Mucosa of descending colon (tissue), 3 donors: Measurements from ENCODE around the gene TPP1. TPM values are rescaled to one million over a fixed set of nuclear protein-coding genes. Genes with fewer than 3 reads are reported as not detected.

Experiments used
- ATAC-seq: fragments of 200-7000 bp; cut with Tn5 transposase; one replicate; pipeline ENCODE4 v1.9.1; 2020; ENCODE audit warnings: mild to moderate bottlenecking, moderate library complexity
- DNase-seq, 3 donors: peaks; one replicate each; pipeline ENCODE4 v3.0.0-alpha.2; 2020
- H3K36me3 ChIP-seq: fragments of 200-600 bp; one replicate; pipeline ENCODE4 v1.8.0; 2021; ENCODE audit warnings: low read depth, mild to moderate bottlenecking
- H3K4me1 ChIP-seq: fragments of 200-600 bp; one replicate; pipeline ENCODE4 v1.8.0; 2021; ENCODE audit warnings: low read depth, mild to moderate bottlenecking
- H3K4me3 ChIP-seq: fragments of 200-600 bp; one replicate; pipeline ENCODE4 v1.8.0; 2021; ENCODE audit warnings: mild to moderate bottlenecking
- H3K9me3 ChIP-seq: fragments of 200-600 bp; one replicate; pipeline ENCODE4 v1.8.0; 2021; ENCODE audit warnings: mild to moderate bottlenecking
- CTCF ChIP-seq: fragments of 200-600 bp; IDR thresholded peaks from one replicate; pipeline ENCODE4 v1.8.0; 2022; ENCODE audit warnings: antibody characterized with exemption, mild to moderate bottlenecking
- intact Hi-C, 2 donors: fragments of 100-400 bp; cut with DNase I in 1 of 2; cut with micrococcal nuclease in 1 of 2; formaldehyde crosslinking; loops; one replicate each; pipeline versions ENCODE4 v1.11.0 to v1.11.1; 2022; cut with DNase I, micrococcal nuclease
- total RNA-seq, 3 donors: library from RNA; stranded (reverse); fragmentation: NEBNext Ultra II Directional in 2 of 3; extraction: Animal tissue kit (Norgen Biotek cat#: 25700) in 2 of 3; gene quantifications; one replicate each; pipeline versions ENCODE4 v1.2.1 to v1.2.4, GENCODE V29; 2021 to 2023
- donor health status: DM: no; HTN: no; CAD: no; lungs with moderate emphysema.
- donor health status: DM: no; HTN: no; CAD: no.
- donor health status: DM: no; HTN: yes; CAD: no.

Gene TPP1
- total RNA-seq, 3 donors from 2014 or later, result 86.4 to 116 (median 93.8) TPM

GRCh38 chr11:6633422-6634408, 14.5 kb upstream of the TPP1 start:
- TF ChIP-seq CTCF, result no peak
- H3K4me1 ChIP-seq, result peaks cover 13% of the 10 kb centered on the region
- DNase-seq (no peak), ATAC-seq (no peak)
- no peaks in the 10 kb centered on the region for H3K9me3 ChIP-seq
- no peak overlapping the region for H3K4me3 ChIP-seq
- intact Hi-C loops, result no loop called here
- no peaks in the 10 kb centered on the region for H3K36me3 ChIP-seq

GRCh38 chr11:6632116-6633073, 13.2 kb upstream of the TPP1 start:
- H3K4me3 ChIP-seq, result no peak overlapping the region
- no peak for TF ChIP-seq CTCF
- H3K4me1 ChIP-seq, result peaks cover 13% of the 10 kb centered on the region
- DNase-seq, result peak in 1 of 3 donors; percentile 50
- H3K36me3 ChIP-seq, result no peaks in the 10 kb centered on the region
- intact Hi-C loops, result no loop called here
- H3K9me3 ChIP-seq, result no peaks in the 10 kb centered on the region
- ATAC-seq, result no peak

GRCh38 chr11:6631361-6631890, 12.2 kb upstream of the TPP1 start:
- DNase-seq, result no peak

GRCh38 chr11:6630632-6631291, 11.5 kb upstream of the TPP1 start:
- H3K9me3 ChIP-seq, result no peaks in the 10 kb centered on the region
- intact Hi-C loops, result no loop called here
- H3K4me1 ChIP-seq, result peaks cover 9% of the 10 kb centered on the region
- TF ChIP-seq CTCF, result no peak
- DNase-seq, result peak in 1 of 3 donors; percentile 44
- H3K4me3 ChIP-seq, result no peak overlapping the region
- no peaks in the 10 kb centered on the region for H3K36me3 ChIP-seq
- no peak for ATAC-seq

More at GRCh38 chr11:6631361-6631890, 12.2 kb upstream of the TPP1 start:
- Histone ChIP-seq H3K4me3 (no peak overlapping the region), H3K36me3 (no peaks in the 10 kb centered on the region), H3K9me3 (no peaks in the 10 kb centered on the region), H3K4me1 (peaks cover 13% of the 10 kb centered on the region)
- intact Hi-C loops, result no loop called here
- ATAC-seq, result no peak
- no peak for TF ChIP-seq CTCF
